ENCODE measurements around the gene AMPD1. TPM values are rescaled to one million over a fixed set of nuclear protein-coding genes. Genes with fewer than 3 reads are reported as not detected.

AMPD1 gene
- polyA plus RNA-seq, 1 of the 3 experiments (the other 2 are of a cell fraction), result not detected

DNA sequence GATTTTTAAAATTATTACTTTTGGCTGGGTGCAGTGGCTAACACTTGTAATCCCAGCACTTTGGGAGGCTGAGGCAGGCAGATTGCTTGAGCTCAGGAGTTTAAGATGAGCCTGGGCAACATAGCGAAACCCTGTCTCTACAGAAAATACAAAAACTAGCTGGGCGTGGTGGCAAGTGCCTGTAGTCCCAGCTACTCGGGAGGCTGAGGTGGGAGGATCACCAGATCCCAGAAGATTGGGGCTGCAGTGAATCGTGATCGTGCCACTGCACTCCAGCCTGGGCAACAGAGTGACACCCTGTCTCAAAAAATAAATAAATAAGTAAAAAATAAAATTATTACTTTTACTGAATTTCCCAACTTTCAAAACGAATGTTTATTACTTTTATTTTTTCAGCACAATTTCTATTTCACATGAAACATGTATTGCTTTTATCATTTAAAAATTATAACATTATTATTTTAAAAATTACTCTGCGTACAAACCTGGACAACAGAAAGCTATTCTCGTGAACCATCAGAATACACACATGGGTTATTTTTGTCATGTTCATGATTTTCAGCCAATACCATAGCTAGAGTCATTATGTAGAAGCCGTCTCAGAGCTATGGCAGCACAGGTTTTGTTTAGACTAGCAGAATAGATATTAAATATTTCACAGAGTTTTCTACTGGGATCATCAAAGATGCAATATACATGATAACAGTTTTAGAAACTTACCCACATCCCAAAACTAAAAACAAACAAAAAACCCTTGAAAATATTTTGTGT lies 621 bp downstream of the AMPD1 start:
- H3K36me3 ChIP-seq (replicated peaks in 1 of 2; ENCODE audit: control insufficient read depth in 1 of 2, insufficient read depth in 2 of 2, low read length in 1 of 2), result no peaks in the 10 kb centered on the region
- no peaks in the 10 kb centered on the region for H3F3A ChIP-seq (replicated peaks; ENCODE audit: insufficient read depth)
- H4K20me1 ChIP-seq (ENCODE audit: insufficient read depth), result no peaks in the 10 kb centered on the region
- 33% methylated on average over 9 of the region's 9 CpGs for WGBS (ENCODE audit: low lambda C conversion rate)
- ChIA-PET POLR2A (interaction anchor here (0.6 kb wide), 1 partner anchor 10 kb away, joined by 4 read pairs; no protein-coding TSS in a partner anchor), CTCF (interaction anchor here (0.8 to 1.5 kb wide), 3 partner anchors 23 to 348 kb away, joined by 3 to 4 read pairs (median 3); partner anchors contain the start of gene DENND2C)
- no peak overlapping the region for H3K9ac ChIP-seq
- H3K4me2 ChIP-seq, result no peak overlapping the region
- H3K4me1 ChIP-seq (ENCODE audit: control insufficient read depth in 1 of 2, insufficient read depth in 2 of 2, low read depth in 1 of 2, low read length in 1 of 2), result no peaks in the 10 kb centered on the region
- no peak overlapping the region for H3K4me3 ChIP-seq (ENCODE audit: low read depth in 2 of 2, low read length in 1 of 2)
- no peak for DNase-seq
- H3K27ac ChIP-seq (ENCODE audit: low read depth in 2 of 2, low read length in 1 of 2), result no peak overlapping the region
- peaks cover 7% of the 10 kb centered on the region; the same call in 1 of the 2 replicates for H3K27me3 ChIP-seq (ENCODE audit: insufficient read depth)
- no peaks in the 10 kb centered on the region for H3K9me2 ChIP-seq
- no peaks in the 10 kb centered on the region for H3K9me3 ChIP-seq
- H3K79me2 ChIP-seq (ENCODE audit: insufficient read depth), result no peaks in the 10 kb centered on the region
- H2AFZ ChIP-seq (ENCODE audit: low read depth), result peak overlapping the region; percentile 65; the same call in 1 of the 2 replicates
- TF ChIP-seq RAD21 (IDR thresholded peaks at IDR 0.05; ENCODE audit: low read length), result no peak
- no peak for TF ChIP-seq JUND (IDR thresholded peaks at IDR 0.05)
- no peak for TF ChIP-seq SMC3 (IDR thresholded peaks at IDR 0.05; ENCODE audit: low read depth, low read length)
- no peak for TF ChIP-seq MEF2A (IDR thresholded peaks at IDR 0.05; ENCODE audit: borderline replicate concordance, low read depth)
- TF ChIP-seq, protein P1, sequence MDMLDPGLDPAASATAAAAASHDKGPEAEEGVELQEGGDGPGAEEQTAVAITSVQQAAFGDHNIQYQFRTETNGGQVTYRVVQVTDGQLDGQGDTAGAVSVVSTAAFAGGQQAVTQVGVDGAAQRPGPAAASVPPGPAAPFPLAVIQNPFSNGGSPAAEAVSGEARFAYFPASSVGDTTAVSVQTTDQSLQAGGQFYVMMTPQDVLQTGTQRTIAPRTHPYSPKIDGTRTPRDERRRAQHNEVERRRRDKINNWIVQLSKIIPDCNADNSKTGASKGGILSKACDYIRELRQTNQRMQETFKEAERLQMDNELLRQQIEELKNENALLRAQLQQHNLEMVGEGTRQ (IDR thresholded peaks at IDR 0.05; ENCODE audit: borderline replicate concordance, low read depth, low read length), result no peak
- TF ChIP-seq, protein P2, sequence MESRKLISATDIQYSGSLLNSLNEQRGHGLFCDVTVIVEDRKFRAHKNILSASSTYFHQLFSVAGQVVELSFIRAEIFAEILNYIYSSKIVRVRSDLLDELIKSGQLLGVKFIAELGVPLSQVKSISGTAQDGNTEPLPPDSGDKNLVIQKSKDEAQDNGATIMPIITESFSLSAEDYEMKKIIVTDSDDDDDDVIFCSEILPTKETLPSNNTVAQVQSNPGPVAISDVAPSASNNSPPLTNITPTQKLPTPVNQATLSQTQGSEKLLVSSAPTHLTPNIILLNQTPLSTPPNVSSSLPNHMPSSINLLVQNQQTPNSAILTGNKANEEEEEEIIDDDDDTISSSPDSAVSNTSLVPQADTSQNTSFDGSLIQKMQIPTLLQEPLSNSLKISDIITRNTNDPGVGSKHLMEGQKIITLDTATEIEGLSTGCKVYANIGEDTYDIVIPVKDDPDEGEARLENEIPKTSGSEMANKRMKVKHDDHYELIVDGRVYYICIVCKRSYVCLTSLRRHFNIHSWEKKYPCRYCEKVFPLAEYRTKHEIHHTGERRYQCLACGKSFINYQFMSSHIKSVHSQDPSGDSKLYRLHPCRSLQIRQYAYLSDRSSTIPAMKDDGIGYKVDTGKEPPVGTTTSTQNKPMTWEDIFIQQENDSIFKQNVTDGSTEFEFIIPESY (IDR thresholded peaks at IDR 0.05; ENCODE audit: borderline replicate concordance, low read depth), result no peak
- TF ChIP-seq FOXJ3 (CRISPR knock-in tag; IDR thresholded peaks at IDR 0.05), result no peak
- no peak for TF ChIP-seq ELF1 (IDR thresholded peaks at IDR 0.05)
- no peak for TF ChIP-seq CHD2 (IDR thresholded peaks at IDR 0.05; ENCODE audit: low read length, partially characterized antibody)
- no peak for TF ChIP-seq FOSL2 (IDR thresholded peaks at IDR 0.05; ENCODE audit: borderline replicate concordance, low read depth)
- TF ChIP-seq SIN3A (IDR thresholded peaks at IDR 0.05; ENCODE audit: borderline replicate concordance, low read depth, low read length), result no peak
- no peak for TF ChIP-seq YY1 (IDR thresholded peaks at IDR 0.05; ENCODE audit: low read depth)
- TF ChIP-seq, protein P3, sequence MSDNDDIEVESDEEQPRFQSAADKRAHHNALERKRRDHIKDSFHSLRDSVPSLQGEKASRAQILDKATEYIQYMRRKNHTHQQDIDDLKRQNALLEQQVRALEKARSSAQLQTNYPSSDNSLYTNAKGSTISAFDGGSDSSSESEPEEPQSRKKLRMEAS (IDR thresholded peaks at IDR 0.05; ENCODE audit: low read depth), result no peak
- TF ChIP-seq, protein P4, sequence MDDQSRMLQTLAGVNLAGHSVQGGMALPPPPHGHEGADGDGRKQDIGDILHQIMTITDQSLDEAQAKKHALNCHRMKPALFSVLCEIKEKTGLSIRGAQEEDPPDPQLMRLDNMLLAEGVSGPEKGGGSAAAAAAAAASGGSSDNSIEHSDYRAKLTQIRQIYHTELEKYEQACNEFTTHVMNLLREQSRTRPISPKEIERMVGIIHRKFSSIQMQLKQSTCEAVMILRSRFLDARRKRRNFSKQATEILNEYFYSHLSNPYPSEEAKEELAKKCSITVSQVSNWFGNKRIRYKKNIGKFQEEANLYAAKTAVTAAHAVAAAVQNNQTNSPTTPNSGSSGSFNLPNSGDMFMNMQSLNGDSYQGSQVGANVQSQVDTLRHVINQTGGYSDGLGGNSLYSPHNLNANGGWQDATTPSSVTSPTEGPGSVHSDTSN (IDR thresholded peaks at IDR 0.05), result no peak
